ENCODE measurements around the gene TRIM28.

- TF ChIP-seq CTCF (conservative IDR thresholded peaks at IDR 0.05 in 1 of 2, IDR thresholded peaks at IDR 0.05 in 1 of 2; ENCODE audit: extremely low read depth in 1 of 2, insufficient read depth in 1 of 2, low read depth in 1 of 2, low read length in 2 of 2), result no peak
- no peak for TF ChIP-seq EZH2 (IDR thresholded peaks at IDR 0.05; ENCODE audit: borderline replicate concordance, low read length)
These were observed 14.9 kb downstream of the TRIM28 start for GRCh38 chr19:58558623-58559274.

Measured in mammary epithelial cell (primary cell).